ENCODE measurements around the gene INTS13. TPM values are rescaled to one million over a fixed set of nuclear protein-coding genes. Genes with fewer than 3 reads are reported as not detected.

INTS13 gene
- total and polyA plus RNA-seq, 2 of the 13 experiments (the other 11 are each of a cell fraction or from before 2014, with no cell fraction given) = 16.3 to 43.7 TPM

DNA sequence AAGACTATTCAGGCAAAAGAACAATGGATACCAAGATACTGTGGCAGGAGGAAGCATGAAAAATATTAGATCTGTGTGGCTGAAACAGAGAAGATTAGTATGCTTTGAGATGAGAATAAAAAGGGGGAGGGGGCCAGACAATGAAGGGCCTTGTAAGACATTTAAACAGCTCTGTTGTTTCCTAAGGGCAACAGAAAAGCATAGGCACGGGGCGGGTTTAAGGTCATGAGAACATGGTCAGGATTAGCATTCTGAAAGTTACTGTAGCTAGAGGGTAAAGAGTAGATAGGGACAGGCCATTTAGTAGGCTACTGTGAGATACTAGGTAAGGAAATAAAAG is 18.6 kb downstream of the INTS13 start:
- Histone ChIP-seq H3K9me3 (ENCODE audit: low read length) (no peaks in the 10 kb centered on the region), H3K4me2 (ENCODE audit: low read depth, low read length) (no peak overlapping the region), H3K4me1 (ENCODE audit: insufficient read depth, low read length) (no peaks in the 10 kb centered on the region), H3K36me3 (replicated peaks in 1 of 2; ENCODE audit: control insufficient read depth in 1 of 2, insufficient read depth in 2 of 2, low read length in 2 of 2) (peaks cover 1 to 31% of the 10 kb centered on the region in 2 experiments; a peak in 4 of 5 replicates), H3K27me3 (ENCODE audit: control insufficient read depth in 1 of 2, insufficient read depth in 2 of 2, low read length in 2 of 2) (no peaks in the 10 kb centered on the region; a peak in 1 of 5 replicates), H3K79me2 (ENCODE audit: insufficient read depth, low read length) (no peaks in the 10 kb centered on the region), H2AFZ (ENCODE audit: low read length) (no peak overlapping the region), H4K20me1 (ENCODE audit: insufficient read depth, low read length) (no peaks in the 10 kb centered on the region; the same call in 1 of the 2 replicates), H3K9ac (ENCODE audit: insufficient read depth, low read depth, low read length) (no peak overlapping the region), H3K4me3 (replicated peaks in 1 of 3; ENCODE audit: insufficient read depth in 1 of 3, low read depth in 2 of 3, low read length in 3 of 3) (no peak overlapping the region), H3K27ac (ENCODE audit: extremely low read length, insufficient read depth, low read length) (no peak overlapping the region)
- in situ Hi-C loops (cut with HindIII; ENCODE audit: extremely low pct_ligation_motif_present, low pct_unique_long_range_greater_than_20kb) = no loop called here
- ChIA-PET POLR2A (no interaction called here), CTCF (ENCODE audit: low intra/inter-chr PET ratio, low total read pairs) (no interaction called here)
- intact Hi-C loops (cut with micrococcal nuclease; ENCODE audit: unreplicated experiment) = no loop called here
- no TSS peak for BruUV-seq (replicated peaks)
- TF ChIP-seq NFKBIZ (CRISPR knock-in tag; IDR thresholded peaks at IDR 0.05) (no peak), ZSCAN31 (CRISPR knock-in tag; IDR thresholded peaks at IDR 0.05; ENCODE audit: low read depth) (no peak), ZNF720 (CRISPR knock-in tag; IDR thresholded peaks at IDR 0.05) (no peak), ELF3 (CRISPR knock-in tag; IDR thresholded peaks at IDR 0.05) (no peak), MIXL1 (CRISPR knock-in tag; IDR thresholded peaks at IDR 0.05) (no peak)
- TF ChIP-seq, protein P1, sequence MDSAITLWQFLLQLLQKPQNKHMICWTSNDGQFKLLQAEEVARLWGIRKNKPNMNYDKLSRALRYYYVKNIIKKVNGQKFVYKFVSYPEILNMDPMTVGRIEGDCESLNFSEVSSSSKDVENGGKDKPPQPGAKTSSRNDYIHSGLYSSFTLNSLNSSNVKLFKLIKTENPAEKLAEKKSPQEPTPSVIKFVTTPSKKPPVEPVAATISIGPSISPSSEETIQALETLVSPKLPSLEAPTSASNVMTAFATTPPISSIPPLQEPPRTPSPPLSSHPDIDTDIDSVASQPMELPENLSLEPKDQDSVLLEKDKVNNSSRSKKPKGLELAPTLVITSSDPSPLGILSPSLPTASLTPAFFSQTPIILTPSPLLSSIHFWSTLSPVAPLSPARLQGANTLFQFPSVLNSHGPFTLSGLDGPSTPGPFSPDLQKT (CRISPR knock-in tag; IDR thresholded peaks at IDR 0.05; ENCODE audit: borderline replicate concordance) = no peak
- TF ChIP-seq, protein P2, sequence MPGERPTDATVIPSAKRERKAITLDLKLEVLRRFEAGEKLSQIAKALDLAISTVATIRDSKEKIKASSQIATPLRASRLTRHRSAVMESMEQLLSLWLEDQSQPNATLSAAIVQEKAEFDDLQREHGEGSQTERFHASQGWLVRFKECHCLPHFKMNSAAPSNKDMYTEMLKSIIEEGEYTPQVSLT (CRISPR knock-in tag; IDR thresholded peaks at IDR 0.05; ENCODE audit: borderline replicate concordance, low read depth) = no peak
- ATAC-seq (no peak), FAIRE-seq (no peak), DNase-seq (ENCODE audit: low spot score) (no peak)
- WGBS (ENCODE audit: low lambda C conversion rate) = 96% methylated on average over 2 of the region's 2 CpGs

Data from HepG2 (cell line).